PC-3 (cell line): ENCODE data around the gene C21orf91.

Experiments
- EZH2 ChIP-seq: fragments of 300-600 bp; sonication (generic); IDR thresholded peaks from one replicate; pipeline ENCODE4 v1.6.1; 2017; ENCODE audit warnings: antibody characterized with exemption, mild to moderate bottlenecking, low read length; ENCODE audit not compliant: unreplicated experiment
- EZH2phosphoT487 ChIP-seq: fragments of 300-600 bp; sonication (generic); IDR thresholded peaks from 2 replicates; pipeline ENCODE4 v1.6.1; 2018; ENCODE audit warnings: mild to moderate bottlenecking, antibody characterized with exemption, low read length, borderline replicate concordance
- TF ChIP-seq, protein P1 (sequence below): fragments of 300-600 bp; sonication (generic); conservative IDR thresholded peaks from 2 replicates; pipeline ENCODE4 v1.5.1; 2017; ENCODE audit warnings: antibody characterized with exemption, low read depth, mild to moderate bottlenecking, low read length

GRCh38 chr21:17859661-17860060 lies 40.5 kb upstream of the C21orf91 start:
- TF ChIP-seq, protein P1, sequence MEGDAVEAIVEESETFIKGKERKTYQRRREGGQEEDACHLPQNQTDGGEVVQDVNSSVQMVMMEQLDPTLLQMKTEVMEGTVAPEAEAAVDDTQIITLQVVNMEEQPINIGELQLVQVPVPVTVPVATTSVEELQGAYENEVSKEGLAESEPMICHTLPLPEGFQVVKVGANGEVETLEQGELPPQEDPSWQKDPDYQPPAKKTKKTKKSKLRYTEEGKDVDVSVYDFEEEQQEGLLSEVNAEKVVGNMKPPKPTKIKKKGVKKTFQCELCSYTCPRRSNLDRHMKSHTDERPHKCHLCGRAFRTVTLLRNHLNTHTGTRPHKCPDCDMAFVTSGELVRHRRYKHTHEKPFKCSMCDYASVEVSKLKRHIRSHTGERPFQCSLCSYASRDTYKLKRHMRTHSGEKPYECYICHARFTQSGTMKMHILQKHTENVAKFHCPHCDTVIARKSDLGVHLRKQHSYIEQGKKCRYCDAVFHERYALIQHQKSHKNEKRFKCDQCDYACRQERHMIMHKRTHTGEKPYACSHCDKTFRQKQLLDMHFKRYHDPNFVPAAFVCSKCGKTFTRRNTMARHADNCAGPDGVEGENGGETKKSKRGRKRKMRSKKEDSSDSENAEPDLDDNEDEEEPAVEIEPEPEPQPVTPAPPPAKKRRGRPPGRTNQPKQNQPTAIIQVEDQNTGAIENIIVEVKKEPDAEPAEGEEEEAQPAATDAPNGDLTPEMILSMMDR = no peak
- TF ChIP-seq EZH2 (no peak), EZH2phosphoT487 (no peak)
